Liver (tissue), 9 donors: Measurements from ENCODE around the gene ABHD17C. TPM values are rescaled to one million over a fixed set of nuclear protein-coding genes. Genes with fewer than 3 reads are reported as not detected.

Experiments used
- DNase-seq: peaks from one replicate; pipeline ENCODE4 v3.0.0-alpha.2; 2017; ENCODE audit warnings: low spot score
- H3K27ac ChIP-seq, 2 donors: one replicate each; pipeline ENCODE4 v1.7.0; 2013; ENCODE audit warnings: inconsistent platforms in 2 of 2, low read length in 2 of 2, control low read depth in 1 of 2, low read depth in 1 of 2, mild to moderate bottlenecking in 1 of 2
- H3K27me3 ChIP-seq, 4 donors: one replicate each; pipeline versions ENCODE4 v1.6.1 to v1.7.0; 2013; ENCODE audit warnings: low read length in 3 of 4, inconsistent platforms in 1 of 4, mild to moderate bottlenecking in 1 of 4, moderate library complexity in 1 of 4; ENCODE audit not compliant: control insufficient read depth in 4 of 4, insufficient read depth in 4 of 4
- H3K36me3 ChIP-seq, 4 donors: one replicate each; pipeline versions ENCODE4 v1.6.1 to v1.7.0; 2013; ENCODE audit warnings: low read length in 3 of 4, mild to moderate bottlenecking in 3 of 4, low read depth in 1 of 4, moderate library complexity in 1 of 4; ENCODE audit not compliant: control insufficient read depth in 4 of 4, insufficient read depth in 3 of 4
- H3K4me1 ChIP-seq, 4 donors: one replicate each; pipeline versions ENCODE4 v1.6.1 to v1.7.0; 2013; ENCODE audit warnings: low read length in 3 of 4, mild to moderate bottlenecking in 3 of 4, moderate library complexity in 1 of 4; ENCODE audit not compliant: control insufficient read depth in 4 of 4, insufficient read depth in 4 of 4
- H3K4me3 ChIP-seq, 3 donors: one replicate each; pipeline versions ENCODE4 v1.6.1 to v1.7.0; 2013; ENCODE audit warnings: low read length in 3 of 3, control low read depth in 1 of 3, low read depth in 1 of 3, mild to moderate bottlenecking in 1 of 3
- H3K9ac ChIP-seq, 2 donors: one replicate each; pipeline ENCODE4 v1.7.0; 2013; ENCODE audit warnings: low read length in 2 of 2, mild to moderate bottlenecking in 2 of 2, moderate library complexity in 2 of 2, control low read depth in 1 of 2, low read depth in 1 of 2
- H3K9me3 ChIP-seq, 4 donors: one replicate each; pipeline versions ENCODE4 v1.6.1 to v1.7.0; 2013; ENCODE audit warnings: low read length in 3 of 4; ENCODE audit not compliant: control insufficient read depth in 4 of 4
- FOXA1 ChIP-seq: IDR thresholded peaks from 2 replicates; pipeline ENCODE4 v1.6.1; 2016; ENCODE audit warnings: antibody characterized with exemption
- FOXA2 ChIP-seq: IDR thresholded peaks from 2 replicates; pipeline ENCODE4 v1.6.1; 2016; ENCODE audit warnings: antibody characterized with exemption
- HNF4A ChIP-seq, 2 donors: conservative IDR thresholded peaks; 2 replicates each; pipeline ENCODE4 v1.6.1; 2016; ENCODE audit warnings: antibody characterized with exemption in 2 of 2, mild to moderate bottlenecking in 2 of 2
- HNF4G ChIP-seq: IDR thresholded peaks from 2 replicates; pipeline ENCODE4 v1.6.1; 2016; ENCODE audit warnings: antibody characterized with exemption
- NR2F2 ChIP-seq: IDR thresholded peaks from 2 replicates; pipeline ENCODE4 v1.6.1; 2016; ENCODE audit warnings: antibody characterized with exemption
- SP1 ChIP-seq: IDR thresholded peaks from 2 replicates; pipeline ENCODE4 v1.6.1; 2018; ENCODE audit warnings: antibody characterized with exemption, mild to moderate bottlenecking
- TAF1 ChIP-seq: conservative IDR thresholded peaks from 2 replicates; pipeline ENCODE4 v1.6.1; 2016; ENCODE audit warnings: antibody characterized with exemption, mild to moderate bottlenecking
- YY1 ChIP-seq: IDR thresholded peaks from 2 replicates; pipeline ENCODE4 v1.6.1; 2016; ENCODE audit warnings: antibody characterized with exemption, mild to moderate bottlenecking
- WGBS: extraction: QIAGEN DNeasy Blood & Tissue Kit; methylation state at CpG from one replicate; pipeline ENCODE4 v1.1.7; 2013; 5-methylcytosine and 5-hydroxymethylcytosine counted together
- polyA plus RNA-seq, 2 donors: library from polyadenylated mRNA; stranded (reverse) in 1 of 2; unstranded in 1 of 2; fragments of 200-250 nt in 1 of 2; fragments of >200 nt in 1 of 2; fragmentation: Nextera tagmentation in 1 of 2; extraction: Ambion mirVana in 1 of 2; gene quantifications; one replicate each; pipeline versions ENCODE4 v1.2.1 to v1.2.3, GENCODE V29; 2013 to 2015
- total RNA-seq, 2 donors: library from RNA; depleted of rRNA; stranded (reverse); fragments of >200 nt; gene quantifications; one replicate each; pipeline ENCODE4 v1.2.3, GENCODE V29; 2014
- TF ChIP-seq, protein P1 (sequence below): fragments of 150-350 bp; IDR thresholded peaks from 2 replicates; pipeline ENCODE4 v1.5.1; 2017; ENCODE audit warnings: improper control_type of control experiment, low read depth, low read length; ENCODE audit not compliant: missing input control
- TF ChIP-seq, protein P2 (sequence below): IDR thresholded peaks from 2 replicates; pipeline ENCODE4 v1.6.1; 2016; ENCODE audit warnings: antibody characterized with exemption
- TF ChIP-seq, protein P3 (sequence below): IDR thresholded peaks from 2 replicates; pipeline ENCODE4 v1.6.1; 2016; ENCODE audit warnings: antibody characterized with exemption
- TF ChIP-seq, protein P4 (sequence below): IDR thresholded peaks from 2 replicates; pipeline ENCODE4 v1.6.1; 2016; ENCODE audit warnings: antibody characterized with exemption
- donor health status: healthy.
- donor health status: healthy.
- donor health status: healthy.
- donor health status: healthy.
- donor health status: healthy.

The ABHD17C gene
- total and polyA plus RNA-seq, 4 donors, result 0.79 to 3.0 (median 2.0) TPM

DNA sequence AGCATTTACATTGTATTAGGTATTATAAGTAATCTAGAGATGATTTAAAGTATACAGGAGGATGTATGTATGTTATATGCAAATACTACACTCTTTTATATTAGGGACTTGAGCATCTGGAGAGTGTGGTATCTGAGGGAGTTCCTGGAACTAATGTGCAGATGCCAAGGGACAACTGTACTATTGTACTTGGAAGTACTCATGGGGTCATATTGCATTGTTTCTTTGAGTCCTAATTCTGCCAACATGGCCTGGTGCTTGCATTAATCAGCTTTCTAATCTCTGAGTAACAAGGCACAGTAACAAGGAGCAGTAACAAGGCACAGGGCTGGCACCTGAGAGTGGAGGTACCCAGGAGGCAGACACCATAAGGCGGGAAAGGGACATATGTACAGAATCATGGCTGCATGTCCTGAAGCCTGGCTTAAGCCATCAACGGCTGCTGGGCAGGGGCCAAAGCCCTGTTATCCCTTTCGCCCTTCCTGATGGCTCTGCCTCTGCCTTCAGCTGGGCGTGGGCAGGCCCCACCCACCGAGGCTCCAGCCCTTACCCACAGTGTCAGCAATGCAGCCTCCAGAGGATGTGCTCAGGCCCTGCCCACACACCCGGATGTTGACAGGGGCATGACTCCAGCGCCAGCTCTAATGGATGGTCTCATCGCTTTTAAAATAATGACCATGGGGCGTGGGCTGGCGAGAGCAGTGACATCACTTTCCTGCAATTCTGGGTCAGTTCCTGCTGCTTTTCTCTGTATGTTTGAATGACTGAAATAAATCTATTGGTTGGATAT is 107.0 kb downstream of the ABHD17C start:
- WGBS, result 82% methylated on average over 10 of the region's 10 CpGs
- Histone ChIP-seq H3K36me3 (no peaks in the 10 kb centered on the region), H3K27me3 (peaks cover 0 to 3% (median 0%) of the 10 kb centered on the region in 4 donors), H3K27ac (no peak overlapping the region), H3K9ac (no peak overlapping the region), H3K9me3 (no peaks in the 10 kb centered on the region), H3K4me3 (no peak overlapping the region), H3K4me1 (no peaks in the 10 kb centered on the region)
- no peak for DNase-seq
- TF ChIP-seq, protein P1, sequence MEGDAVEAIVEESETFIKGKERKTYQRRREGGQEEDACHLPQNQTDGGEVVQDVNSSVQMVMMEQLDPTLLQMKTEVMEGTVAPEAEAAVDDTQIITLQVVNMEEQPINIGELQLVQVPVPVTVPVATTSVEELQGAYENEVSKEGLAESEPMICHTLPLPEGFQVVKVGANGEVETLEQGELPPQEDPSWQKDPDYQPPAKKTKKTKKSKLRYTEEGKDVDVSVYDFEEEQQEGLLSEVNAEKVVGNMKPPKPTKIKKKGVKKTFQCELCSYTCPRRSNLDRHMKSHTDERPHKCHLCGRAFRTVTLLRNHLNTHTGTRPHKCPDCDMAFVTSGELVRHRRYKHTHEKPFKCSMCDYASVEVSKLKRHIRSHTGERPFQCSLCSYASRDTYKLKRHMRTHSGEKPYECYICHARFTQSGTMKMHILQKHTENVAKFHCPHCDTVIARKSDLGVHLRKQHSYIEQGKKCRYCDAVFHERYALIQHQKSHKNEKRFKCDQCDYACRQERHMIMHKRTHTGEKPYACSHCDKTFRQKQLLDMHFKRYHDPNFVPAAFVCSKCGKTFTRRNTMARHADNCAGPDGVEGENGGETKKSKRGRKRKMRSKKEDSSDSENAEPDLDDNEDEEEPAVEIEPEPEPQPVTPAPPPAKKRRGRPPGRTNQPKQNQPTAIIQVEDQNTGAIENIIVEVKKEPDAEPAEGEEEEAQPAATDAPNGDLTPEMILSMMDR, result no peak
- TF ChIP-seq NR2F2, result no peak
- TF ChIP-seq, protein P2, sequence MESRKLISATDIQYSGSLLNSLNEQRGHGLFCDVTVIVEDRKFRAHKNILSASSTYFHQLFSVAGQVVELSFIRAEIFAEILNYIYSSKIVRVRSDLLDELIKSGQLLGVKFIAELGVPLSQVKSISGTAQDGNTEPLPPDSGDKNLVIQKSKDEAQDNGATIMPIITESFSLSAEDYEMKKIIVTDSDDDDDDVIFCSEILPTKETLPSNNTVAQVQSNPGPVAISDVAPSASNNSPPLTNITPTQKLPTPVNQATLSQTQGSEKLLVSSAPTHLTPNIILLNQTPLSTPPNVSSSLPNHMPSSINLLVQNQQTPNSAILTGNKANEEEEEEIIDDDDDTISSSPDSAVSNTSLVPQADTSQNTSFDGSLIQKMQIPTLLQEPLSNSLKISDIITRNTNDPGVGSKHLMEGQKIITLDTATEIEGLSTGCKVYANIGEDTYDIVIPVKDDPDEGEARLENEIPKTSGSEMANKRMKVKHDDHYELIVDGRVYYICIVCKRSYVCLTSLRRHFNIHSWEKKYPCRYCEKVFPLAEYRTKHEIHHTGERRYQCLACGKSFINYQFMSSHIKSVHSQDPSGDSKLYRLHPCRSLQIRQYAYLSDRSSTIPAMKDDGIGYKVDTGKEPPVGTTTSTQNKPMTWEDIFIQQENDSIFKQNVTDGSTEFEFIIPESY, result no peak
- TF ChIP-seq, protein P3, sequence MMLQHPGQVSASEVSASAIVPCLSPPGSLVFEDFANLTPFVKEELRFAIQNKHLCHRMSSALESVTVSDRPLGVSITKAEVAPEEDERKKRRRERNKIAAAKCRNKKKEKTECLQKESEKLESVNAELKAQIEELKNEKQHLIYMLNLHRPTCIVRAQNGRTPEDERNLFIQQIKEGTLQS, result no peak
- no peak for TF ChIP-seq TAF1
- no peak for TF ChIP-seq SP1
- TF ChIP-seq, protein P4, sequence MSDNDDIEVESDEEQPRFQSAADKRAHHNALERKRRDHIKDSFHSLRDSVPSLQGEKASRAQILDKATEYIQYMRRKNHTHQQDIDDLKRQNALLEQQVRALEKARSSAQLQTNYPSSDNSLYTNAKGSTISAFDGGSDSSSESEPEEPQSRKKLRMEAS, result no peak
- no peak for TF ChIP-seq YY1
- TF ChIP-seq FOXA1, result no peak
- no peak for TF ChIP-seq HNF4G
- TF ChIP-seq HNF4A (conservative IDR thresholded peaks at IDR 0.05), result no peak
- TF ChIP-seq FOXA2, result no peak

DNA sequence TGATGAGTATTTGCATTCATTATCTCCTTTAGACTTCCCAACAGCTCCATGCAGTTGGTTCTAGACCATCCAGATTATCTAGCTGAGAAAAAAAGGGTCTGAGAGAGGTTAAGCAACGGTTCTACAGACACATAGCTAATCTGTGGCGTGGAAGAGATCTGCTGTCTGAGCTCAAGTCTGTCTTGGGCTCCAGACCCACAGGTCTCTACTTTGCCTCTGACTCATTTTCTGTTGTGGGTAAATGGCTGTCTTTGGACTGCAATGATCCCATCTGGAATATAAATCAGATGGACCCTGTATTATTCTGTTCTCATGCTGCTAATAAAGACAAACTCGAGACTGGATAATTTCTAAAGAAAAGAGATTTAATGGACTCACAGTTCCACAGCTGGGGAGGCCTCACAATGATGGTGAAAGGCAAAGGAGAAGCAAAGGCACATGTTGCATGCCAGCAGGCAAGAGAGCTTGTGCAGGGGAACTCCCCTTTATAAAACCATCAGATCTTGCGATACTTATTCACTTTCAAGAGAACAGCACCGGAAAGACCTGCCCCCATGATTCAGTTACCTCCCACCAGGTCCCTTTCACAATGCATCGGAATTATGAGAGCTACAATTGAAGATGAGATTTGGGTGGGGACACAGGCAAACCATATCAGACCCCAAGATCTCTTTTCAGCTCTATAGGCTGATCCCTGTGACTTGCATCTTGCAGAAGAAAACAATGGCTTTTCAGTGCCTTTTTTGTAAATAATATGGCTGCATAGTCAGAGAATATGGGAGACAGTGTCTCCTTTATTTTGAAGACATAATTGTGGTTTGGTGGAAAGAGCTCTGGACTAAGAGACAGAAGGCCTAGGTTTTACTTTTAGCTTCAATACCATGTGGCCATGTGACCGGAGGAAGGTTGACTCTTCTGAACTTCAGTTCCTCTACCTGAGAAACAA is 108.7 kb downstream of the ABHD17C start:
- 88% methylated on average over 7 of the region's 7 CpGs for WGBS
- TF ChIP-seq, protein P1, result no peak
- TF ChIP-seq SP1, result no peak

More for the DNA sequence above, 108.7 kb downstream of the ABHD17C start:
- Histone ChIP-seq H3K9me3 (no peaks in the 10 kb centered on the region), H3K9ac (no peak overlapping the region), H3K36me3 (no peaks in the 10 kb centered on the region), H3K27ac (no peak overlapping the region), H3K4me3 (no peak overlapping the region), H3K27me3 (peaks cover 0 to 8% (median 0%) of the 10 kb centered on the region in 4 donors), H3K4me1 (no peaks in the 10 kb centered on the region)
- DNase-seq, result no peak
